Measurements from ENCODE around the gene MT1X. TPM values are rescaled to one million over a fixed set of nuclear protein-coding genes. Genes with fewer than 3 reads are reported as not detected.

Gene MT1X
- total RNA-seq, 2 donors from 2014 or later: 308 to 320 TPM

DNA sequence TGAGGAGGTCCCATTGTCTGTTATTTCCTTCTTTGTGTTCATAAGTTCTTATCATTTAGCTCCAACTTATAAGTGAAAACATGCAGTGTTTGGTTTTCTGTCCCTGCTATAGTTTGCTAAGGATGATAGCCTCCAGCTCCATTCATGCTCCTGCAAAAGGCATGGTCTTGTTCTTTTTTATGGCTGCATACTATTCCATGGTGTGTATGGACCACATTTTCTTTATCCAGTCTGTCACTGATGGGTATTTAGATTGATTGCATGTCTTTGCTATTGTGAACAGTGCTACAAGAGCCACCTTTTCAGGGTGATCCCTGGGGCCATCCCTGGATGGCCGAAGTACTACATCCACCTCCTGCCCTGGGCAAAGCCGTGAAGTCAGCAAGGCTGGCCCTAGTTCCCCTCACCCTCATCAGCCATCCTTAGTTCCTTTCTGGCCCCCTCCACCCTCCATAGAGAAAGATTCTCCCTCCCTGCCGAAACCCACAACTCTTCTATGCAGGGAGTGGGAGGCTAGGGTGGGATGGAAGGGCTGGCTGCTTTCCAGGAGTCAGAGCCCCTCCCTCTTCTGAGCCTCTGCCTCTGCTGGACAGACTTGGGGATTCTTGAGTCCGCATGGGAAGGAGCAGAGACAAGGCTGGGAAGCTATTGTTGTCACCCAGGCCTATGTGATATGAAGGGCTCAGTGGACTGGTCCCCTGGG lies 8.3 kb downstream of the MT1X start:
- Histone ChIP-seq H3K27me3 (replicated peaks; ENCODE audit: insufficient read depth) (no peaks in the 10 kb centered on the region), H3K36me3 (no peaks in the 10 kb centered on the region), H3K4me1 (ENCODE audit: control insufficient read depth in 1 of 2, low read depth in 2 of 2) (peaks cover 3 to 7% of the 10 kb centered on the region in 2 donors), H3K27ac (no peak overlapping the region), H3K4me3 (no peak overlapping the region), H3K9me3 (no peaks in the 10 kb centered on the region)
- no peak for ATAC-seq (ENCODE audit: insufficient number of reproducible peaks, low FRiP score, low read depth)
- TF ChIP-seq, protein P1, sequence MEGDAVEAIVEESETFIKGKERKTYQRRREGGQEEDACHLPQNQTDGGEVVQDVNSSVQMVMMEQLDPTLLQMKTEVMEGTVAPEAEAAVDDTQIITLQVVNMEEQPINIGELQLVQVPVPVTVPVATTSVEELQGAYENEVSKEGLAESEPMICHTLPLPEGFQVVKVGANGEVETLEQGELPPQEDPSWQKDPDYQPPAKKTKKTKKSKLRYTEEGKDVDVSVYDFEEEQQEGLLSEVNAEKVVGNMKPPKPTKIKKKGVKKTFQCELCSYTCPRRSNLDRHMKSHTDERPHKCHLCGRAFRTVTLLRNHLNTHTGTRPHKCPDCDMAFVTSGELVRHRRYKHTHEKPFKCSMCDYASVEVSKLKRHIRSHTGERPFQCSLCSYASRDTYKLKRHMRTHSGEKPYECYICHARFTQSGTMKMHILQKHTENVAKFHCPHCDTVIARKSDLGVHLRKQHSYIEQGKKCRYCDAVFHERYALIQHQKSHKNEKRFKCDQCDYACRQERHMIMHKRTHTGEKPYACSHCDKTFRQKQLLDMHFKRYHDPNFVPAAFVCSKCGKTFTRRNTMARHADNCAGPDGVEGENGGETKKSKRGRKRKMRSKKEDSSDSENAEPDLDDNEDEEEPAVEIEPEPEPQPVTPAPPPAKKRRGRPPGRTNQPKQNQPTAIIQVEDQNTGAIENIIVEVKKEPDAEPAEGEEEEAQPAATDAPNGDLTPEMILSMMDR (IDR thresholded peaks at IDR 0.05): no peak
- DNase-seq (ENCODE audit: low spot score): no peak

DNA sequence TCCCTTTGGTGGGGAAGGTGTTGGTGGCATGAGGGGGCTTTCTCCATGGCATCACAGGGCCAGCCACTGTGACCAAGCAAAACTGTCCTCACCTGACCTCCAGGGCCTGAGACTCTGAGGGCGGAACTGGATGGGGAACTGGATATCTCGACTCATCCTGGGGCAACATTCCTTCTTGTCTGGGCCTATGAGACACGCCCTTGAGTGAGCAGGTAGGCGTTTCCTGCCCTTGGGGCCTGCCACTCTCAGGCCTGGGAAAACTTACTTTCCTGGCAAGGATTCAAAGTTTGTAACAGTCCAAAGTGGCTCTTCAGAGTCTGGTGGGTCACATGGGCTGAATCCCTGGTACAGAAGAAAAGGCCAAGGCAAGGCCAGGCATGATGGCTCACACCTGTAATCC lies 9.6 kb downstream of the MT1X start:
- no peak for DNase-seq (ENCODE audit: low spot score)
- no peak for ATAC-seq (ENCODE audit: insufficient number of reproducible peaks, low FRiP score, low read depth)
- no peaks in the 10 kb centered on the region for H3K27me3 ChIP-seq (replicated peaks; ENCODE audit: insufficient read depth)

DNA sequence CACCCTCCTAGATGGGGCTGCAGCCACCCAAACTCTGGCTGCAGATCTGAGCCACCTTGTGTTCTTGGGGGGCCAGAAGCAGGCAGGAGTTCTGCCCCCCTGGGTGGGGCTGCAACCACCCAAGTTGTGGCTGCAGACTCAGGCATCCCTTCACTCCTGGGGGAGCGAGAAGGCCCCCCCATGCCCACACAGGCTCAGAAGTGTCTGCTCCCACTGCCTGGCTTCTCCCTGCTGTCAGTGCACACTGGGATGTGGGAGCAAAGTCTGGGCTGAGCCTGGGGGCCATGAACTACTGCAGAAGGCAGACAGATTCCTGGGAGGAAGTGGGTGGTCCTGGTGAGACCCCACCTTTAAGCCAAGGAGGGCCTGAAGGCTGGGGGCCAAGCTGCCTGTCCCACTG lies 13.0 kb downstream of the MT1X start:
- ATAC-seq (ENCODE audit: insufficient number of reproducible peaks, low FRiP score, low read depth) (no peak), DNase-seq (ENCODE audit: low spot score) (no peak)
- H3K27me3 ChIP-seq (replicated peaks; ENCODE audit: insufficient read depth): no peaks in the 10 kb centered on the region
- H3K9me3 ChIP-seq: peaks cover 5% of the 10 kb centered on the region
- H3K4me1 ChIP-seq (ENCODE audit: control insufficient read depth in 1 of 2, low read depth in 2 of 2): no peaks in the 10 kb centered on the region
- no peak overlapping the region for H3K27ac ChIP-seq
- TF ChIP-seq, protein P1 (IDR thresholded peaks at IDR 0.05): no peak
- H3K36me3 ChIP-seq: no peaks in the 10 kb centered on the region
- H3K4me3 ChIP-seq: no peak overlapping the region

More for the DNA sequence above, 9.6 kb downstream of the MT1X start:
- Histone ChIP-seq H3K4me1 (ENCODE audit: control insufficient read depth in 1 of 2, low read depth in 2 of 2) (no peaks in the 10 kb centered on the region), H3K9me3 (no peaks in the 10 kb centered on the region), H3K4me3 (no peak overlapping the region), H3K36me3 (no peaks in the 10 kb centered on the region), H3K27ac (no peak overlapping the region)
- TF ChIP-seq, protein P1 (IDR thresholded peaks at IDR 0.05): no peak

DNA sequence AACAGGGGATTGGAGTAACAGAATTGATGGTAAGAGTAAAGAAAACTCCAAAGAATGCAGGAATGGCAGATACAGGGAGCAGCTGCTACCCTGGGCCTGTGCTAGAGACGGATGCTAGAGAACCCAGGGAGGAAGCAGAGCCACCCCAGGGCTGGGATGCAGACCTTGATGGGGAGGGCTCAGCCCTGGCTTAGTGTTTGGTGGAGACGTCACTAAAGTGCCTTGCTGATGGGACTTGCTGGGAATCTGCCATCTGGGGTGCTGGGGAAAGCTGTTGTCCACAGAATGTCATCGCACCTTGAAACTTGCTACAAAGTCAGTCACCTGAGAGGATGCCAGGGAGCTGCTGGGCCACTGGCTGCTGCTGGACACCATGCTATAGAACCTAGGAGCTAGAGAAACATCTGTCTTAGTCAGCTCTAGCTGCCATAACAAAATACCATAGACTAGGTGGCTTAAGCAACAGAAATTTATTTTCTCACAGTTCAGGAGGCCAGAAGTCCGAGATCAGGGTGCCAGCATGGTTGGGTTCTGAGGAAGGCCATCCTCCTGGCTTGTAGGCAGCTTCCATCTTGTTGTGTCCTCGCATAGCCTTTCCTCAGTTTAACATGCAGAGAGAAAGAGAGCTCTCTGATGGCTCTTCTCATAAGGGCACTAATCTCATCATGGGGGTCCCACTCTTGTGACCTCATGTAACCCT lies 15.3 kb downstream of the MT1X start:
- H3K9me3 ChIP-seq: peaks cover 5% of the 10 kb centered on the region
- ATAC-seq (ENCODE audit: insufficient number of reproducible peaks, low FRiP score, low read depth): no peak

DNA sequence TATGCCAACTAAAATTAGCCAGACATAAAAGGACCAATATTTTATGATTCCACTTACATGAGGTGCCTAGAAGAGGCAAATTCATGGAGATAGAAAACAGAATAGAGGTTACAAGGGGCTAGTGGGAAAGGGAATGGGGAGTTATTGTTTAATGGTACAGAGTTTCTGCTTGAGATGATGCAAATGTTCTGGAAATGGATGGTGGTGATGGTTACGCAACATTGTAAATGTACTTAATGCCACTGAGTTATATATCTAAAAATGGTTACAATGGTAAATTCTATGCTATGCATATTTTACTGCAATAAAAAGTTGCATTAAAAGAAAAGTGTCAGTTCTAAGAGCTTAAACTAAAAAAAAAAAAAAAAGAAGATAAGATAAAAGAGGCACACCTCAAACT lies 17.9 kb downstream of the MT1X start:
- Histone ChIP-seq H3K27ac (no peak overlapping the region), H3K36me3 (no peaks in the 10 kb centered on the region), H3K27me3 (replicated peaks; ENCODE audit: insufficient read depth) (no peaks in the 10 kb centered on the region), H3K9me3 (peaks cover 5% of the 10 kb centered on the region), H3K4me3 (no peak overlapping the region), H3K4me1 (ENCODE audit: control insufficient read depth in 1 of 2, low read depth in 2 of 2) (no peaks in the 10 kb centered on the region)
- DNase-seq (ENCODE audit: low spot score): no peak
- no peak for ATAC-seq (ENCODE audit: insufficient number of reproducible peaks, low FRiP score, low read depth)
- TF ChIP-seq, protein P1 (IDR thresholded peaks at IDR 0.05): no peak

More for the DNA sequence above, 15.3 kb downstream of the MT1X start:
- Histone ChIP-seq H3K27ac (no peak overlapping the region), H3K36me3 (no peaks in the 10 kb centered on the region), H3K4me1 (ENCODE audit: control insufficient read depth in 1 of 2, low read depth in 2 of 2) (no peaks in the 10 kb centered on the region), H3K4me3 (no peak overlapping the region), H3K27me3 (replicated peaks; ENCODE audit: insufficient read depth) (no peaks in the 10 kb centered on the region)
- TF ChIP-seq, protein P1 (IDR thresholded peaks at IDR 0.05): no peak
- no peak for DNase-seq (ENCODE audit: low spot score)

Data from thoracic aorta (tissue), 2 donors.